ENCODE data around the gene SHC4. TPM values are rescaled to one million over a fixed set of nuclear protein-coding genes. Genes with fewer than 3 reads are reported as not detected.
A peak's percentile ranks its signal among the peaks of the same experiment; 100 is the strongest.
"Not testable (repeated sequence)": the region's sequence is repeated elsewhere in the genome, so short reads cannot be mapped to it uniquely, and the experiment has no call there.

The SHC4 gene
- total RNA-seq, 6 experiments from 2014 or later: 2.1 to 4.2 (median 3.5) TPM

DNA sequence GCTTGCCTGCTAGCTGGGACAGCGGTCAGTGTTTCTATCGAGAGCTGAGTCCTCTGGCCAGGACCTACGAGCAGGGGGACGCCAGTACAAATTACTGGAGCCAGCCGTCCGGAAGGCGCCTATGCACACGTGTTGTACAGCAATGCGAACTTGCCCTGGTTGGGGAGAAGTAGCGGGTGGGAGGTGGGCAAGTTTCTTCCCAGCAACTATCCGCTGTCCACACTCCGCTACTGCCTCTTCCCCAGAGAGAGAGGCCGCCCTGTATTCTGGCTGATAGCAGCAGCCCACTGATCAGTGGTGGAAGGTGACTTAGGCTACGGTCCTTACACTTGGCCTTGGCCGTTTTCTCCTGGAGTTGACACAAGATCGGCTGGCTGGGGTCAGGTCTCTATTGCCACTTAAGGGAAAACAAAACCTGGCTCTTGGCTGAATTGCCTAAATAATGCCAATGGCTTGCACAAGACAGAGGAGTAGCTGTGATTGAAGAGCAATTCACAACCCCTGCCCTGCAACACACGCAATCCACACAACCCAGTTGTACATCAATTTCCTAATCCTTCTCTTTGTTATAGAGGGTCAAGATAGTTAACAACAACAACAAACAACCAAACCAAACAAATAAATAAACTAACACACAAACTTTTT lies 12.8 kb upstream of the SHC4 start:
- Mint-ChIP-seq H3K27me3 (ENCODE audit: insufficient read depth) (no peaks in the 10 kb centered on the region; the same call in none of the 2 replicates), H3K4me3 (peak overlapping the region; percentile 67; the same call in 1 of the 2 replicates), H3K36me3 (ENCODE audit: low read depth) (no peaks in the 10 kb centered on the region), H3K4me1 (ENCODE audit: low read depth) (peaks cover 12% of the 10 kb centered on the region), H3K9me3 (no peaks in the 10 kb centered on the region), H3K27ac (no peak overlapping the region)
- DNase-seq: no peak
- TF ChIP-seq, protein P1, sequence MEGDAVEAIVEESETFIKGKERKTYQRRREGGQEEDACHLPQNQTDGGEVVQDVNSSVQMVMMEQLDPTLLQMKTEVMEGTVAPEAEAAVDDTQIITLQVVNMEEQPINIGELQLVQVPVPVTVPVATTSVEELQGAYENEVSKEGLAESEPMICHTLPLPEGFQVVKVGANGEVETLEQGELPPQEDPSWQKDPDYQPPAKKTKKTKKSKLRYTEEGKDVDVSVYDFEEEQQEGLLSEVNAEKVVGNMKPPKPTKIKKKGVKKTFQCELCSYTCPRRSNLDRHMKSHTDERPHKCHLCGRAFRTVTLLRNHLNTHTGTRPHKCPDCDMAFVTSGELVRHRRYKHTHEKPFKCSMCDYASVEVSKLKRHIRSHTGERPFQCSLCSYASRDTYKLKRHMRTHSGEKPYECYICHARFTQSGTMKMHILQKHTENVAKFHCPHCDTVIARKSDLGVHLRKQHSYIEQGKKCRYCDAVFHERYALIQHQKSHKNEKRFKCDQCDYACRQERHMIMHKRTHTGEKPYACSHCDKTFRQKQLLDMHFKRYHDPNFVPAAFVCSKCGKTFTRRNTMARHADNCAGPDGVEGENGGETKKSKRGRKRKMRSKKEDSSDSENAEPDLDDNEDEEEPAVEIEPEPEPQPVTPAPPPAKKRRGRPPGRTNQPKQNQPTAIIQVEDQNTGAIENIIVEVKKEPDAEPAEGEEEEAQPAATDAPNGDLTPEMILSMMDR (IDR thresholded peaks at IDR 0.05): no peak

DNA sequence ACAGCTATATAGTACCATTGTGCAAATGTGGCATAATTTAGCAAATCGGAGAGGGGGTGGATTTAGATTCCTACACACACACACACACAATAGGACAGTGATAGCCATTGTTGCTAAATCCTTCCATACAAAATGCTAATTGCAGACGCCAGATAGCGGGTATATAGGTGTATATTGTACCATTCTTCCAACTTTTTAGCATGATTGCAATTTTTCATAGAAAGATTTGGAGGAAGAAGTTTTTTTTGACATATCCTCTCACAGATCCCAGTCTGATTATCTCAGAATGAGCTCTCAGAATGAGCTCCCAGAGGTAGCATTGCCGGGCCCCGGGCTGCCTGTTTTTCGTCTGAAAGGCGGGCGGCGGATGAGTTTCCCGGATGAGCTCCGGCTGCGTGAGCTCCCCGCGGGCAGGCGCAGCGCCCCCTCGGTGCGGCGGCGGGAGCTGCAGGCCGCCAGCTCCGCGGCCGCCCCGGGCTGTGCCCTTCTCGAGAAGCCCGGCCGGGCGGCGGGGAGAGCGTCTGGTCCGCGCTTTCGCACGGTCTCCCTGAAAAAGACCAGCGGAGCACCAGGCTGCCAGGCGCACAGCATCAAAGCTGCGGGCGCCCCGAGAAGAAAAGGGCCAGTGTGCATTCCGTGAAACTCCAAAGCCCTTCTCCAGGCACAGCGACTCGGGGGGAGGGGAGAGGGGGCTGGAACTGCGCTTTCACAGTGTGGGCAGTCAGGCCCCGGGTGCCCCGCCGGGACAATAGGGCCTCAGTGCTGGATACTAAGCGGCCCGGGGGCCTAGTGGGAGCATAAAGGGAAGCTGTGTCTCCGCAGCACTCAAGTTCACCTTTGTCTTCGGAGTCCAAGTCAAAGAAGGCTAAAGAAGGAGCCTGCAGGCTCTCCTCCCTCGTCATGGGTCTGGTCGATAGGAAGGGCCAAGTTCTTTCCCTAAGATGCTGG lies 12.0 kb upstream of the SHC4 start:
- no peaks in the 10 kb centered on the region for H3K9me3 Mint-ChIP-seq
- TF ChIP-seq, protein P1 (IDR thresholded peaks at IDR 0.05): peak; percentile 94
- no peak overlapping the region for H3K27ac Mint-ChIP-seq
- DNase-seq: peak; percentile 60
- no peaks in the 10 kb centered on the region for H3K36me3 Mint-ChIP-seq (ENCODE audit: low read depth)
- H3K4me3 Mint-ChIP-seq: peak overlapping the region; percentile 78
- H3K4me1 Mint-ChIP-seq (ENCODE audit: low read depth): peaks cover 20% of the 10 kb centered on the region
- H3K27me3 Mint-ChIP-seq (ENCODE audit: insufficient read depth): no peaks in the 10 kb centered on the region; the same call in none of the 2 replicates

DNA sequence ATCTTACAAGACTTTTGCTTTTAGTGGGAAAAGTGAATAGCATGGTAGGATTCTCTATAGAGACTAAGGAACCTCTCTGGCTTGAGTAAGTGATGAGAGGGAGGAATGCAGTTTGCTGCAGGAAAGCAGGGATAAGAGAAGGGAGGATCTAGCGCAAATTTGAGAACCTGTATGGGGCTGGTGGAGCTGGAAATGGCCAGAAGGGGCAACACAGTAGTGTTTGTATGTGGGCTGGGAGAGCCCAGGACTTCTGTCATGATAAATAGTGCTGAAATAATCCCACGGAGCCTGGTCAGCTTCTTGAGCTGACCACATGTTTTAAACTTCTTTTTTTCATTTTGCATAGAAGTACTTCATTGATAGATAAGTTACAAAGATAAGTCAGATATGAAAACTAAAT lies 11.2 kb upstream of the SHC4 start:
- Mint-ChIP-seq H3K27ac (no peak overlapping the region), H3K9me3 (no peaks in the 10 kb centered on the region), H3K27me3 (ENCODE audit: insufficient read depth) (no peaks in the 10 kb centered on the region; the same call in none of the 2 replicates), H3K4me1 (ENCODE audit: low read depth) (peaks cover 26% of the 10 kb centered on the region), H3K4me3 (peak overlapping the region; percentile 78), H3K36me3 (ENCODE audit: low read depth) (no peaks in the 10 kb centered on the region)
- no peak for DNase-seq
- TF ChIP-seq, protein P1 (IDR thresholded peaks at IDR 0.05): no peak

DNA sequence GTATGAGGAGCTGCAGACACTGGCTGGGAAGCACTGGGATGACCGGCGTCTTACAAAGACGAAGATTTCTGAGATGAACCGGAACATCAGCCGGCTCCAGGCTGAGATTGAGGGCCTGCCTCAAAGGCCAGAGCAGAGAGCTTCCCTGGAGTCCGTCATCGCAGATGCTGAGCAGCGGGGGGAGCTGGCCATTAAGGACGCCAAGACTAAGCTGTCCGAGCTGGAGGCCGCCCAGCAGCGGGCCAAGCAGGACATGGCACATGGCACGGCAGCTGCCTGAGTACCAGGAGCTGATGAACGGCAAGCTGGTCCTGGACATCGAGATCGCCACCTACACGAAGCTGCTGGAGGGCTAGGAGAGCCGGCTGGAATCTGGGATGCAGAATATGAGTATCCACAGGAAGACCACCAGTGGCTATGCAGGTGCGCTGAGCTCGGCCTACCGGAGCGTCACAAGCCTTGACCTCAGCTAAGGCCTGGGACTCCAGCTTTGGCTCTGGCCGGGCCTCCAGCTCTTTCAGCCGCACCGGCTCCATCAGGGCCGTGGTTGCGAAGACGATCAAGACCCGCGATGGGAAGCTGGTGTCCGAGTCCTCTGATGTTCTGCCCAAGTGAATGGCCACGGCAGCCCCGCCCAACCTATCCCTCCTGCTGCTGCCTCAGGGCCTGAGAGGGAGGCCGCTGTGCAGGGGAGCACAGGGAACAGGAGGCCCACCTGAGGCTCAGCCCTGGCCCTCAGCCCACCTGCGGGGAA lies 9.2 kb upstream of the SHC4 start:
- no peaks in the 10 kb centered on the region for H3K36me3 Mint-ChIP-seq (ENCODE audit: low read depth)
- H3K27me3 Mint-ChIP-seq (ENCODE audit: insufficient read depth): no peaks in the 10 kb centered on the region; the same call in 1 of the 2 replicates
- TF ChIP-seq, protein P1 (IDR thresholded peaks at IDR 0.05): no peak
- no peak overlapping the region for H3K27ac Mint-ChIP-seq
- no peak for DNase-seq
- H3K9me3 Mint-ChIP-seq: no peaks in the 10 kb centered on the region
- H3K4me3 Mint-ChIP-seq: no peak overlapping the region
- peaks cover 26% of the 10 kb centered on the region for H3K4me1 Mint-ChIP-seq (ENCODE audit: low read depth)

DNA sequence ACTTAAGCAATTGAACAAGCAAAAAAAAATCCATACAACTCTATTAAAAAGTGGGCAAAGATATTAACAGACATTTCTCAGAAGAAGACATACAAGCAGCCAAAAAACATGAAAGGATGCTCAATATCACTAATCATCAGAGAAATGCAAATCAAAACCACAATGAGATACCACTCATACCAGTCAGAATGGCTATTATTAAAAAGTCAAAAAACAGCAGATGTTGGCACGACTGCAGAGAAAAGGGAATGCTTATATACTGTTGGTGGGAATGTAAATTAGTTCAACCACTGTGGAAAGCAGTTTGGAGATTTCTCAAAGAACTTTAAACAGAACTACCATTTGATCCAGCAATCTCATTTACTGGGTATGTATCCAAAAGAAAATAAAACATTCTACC lies 7.2 kb upstream of the SHC4 start:
- H3K36me3 Mint-ChIP-seq (ENCODE audit: low read depth); H3K4me3 Mint-ChIP-seq; H3K27me3 Mint-ChIP-seq (ENCODE audit: insufficient read depth); H3K27ac Mint-ChIP-seq; H3K9me3 Mint-ChIP-seq: not testable (repeated sequence)
- peaks cover 42% of the 10 kb centered on the region for H3K4me1 Mint-ChIP-seq (ENCODE audit: low read depth)
- peak; percentile 64 for DNase-seq

Data from HFFc6 (cell line).